Tibial nerve (tissue), 4 donors: Measurements from ENCODE around the gene FXYD3. TPM values are rescaled to one million over a fixed set of nuclear protein-coding genes. Genes with fewer than 3 reads are reported as not detected.
A peak's percentile ranks its signal among the peaks of the same experiment; 100 is the strongest.

Experiments used
- DNase-seq, 2 donors: peaks; one replicate each; pipeline ENCODE4 v3.0.0-alpha.2; 2019; ENCODE audit warnings: low spot score in 2 of 2
- H3K27ac ChIP-seq, 4 donors: fragments of 200-600 bp; sonication (generic) in 3 of 4; one replicate each; pipeline ENCODE4 v1.5.1; 2017 to 2019; ENCODE audit warnings: mild to moderate bottlenecking in 1 of 4
- H3K27me3 ChIP-seq, 2 donors: fragments of 200-600 bp; sonication (generic) in 1 of 2; one replicate each; pipeline versions ENCODE4 v1.5.1 to v1.6.0; 2017 to 2019
- H3K36me3 ChIP-seq, 3 donors: fragments of 200-600 bp; sonication (generic); one replicate each; pipeline ENCODE4 v1.5.1; 2018 to 2019
- H3K4me1 ChIP-seq, 4 donors: fragments of 200-600 bp; sonication (generic) in 3 of 4; one replicate each; pipeline ENCODE4 v1.5.1; 2017 to 2019
- H3K4me3 ChIP-seq, 4 donors: fragments of 200-600 bp; sonication (generic) in 3 of 4; one replicate each; pipeline ENCODE4 v1.5.1; 2017 to 2019; ENCODE audit warnings: mild to moderate bottlenecking in 1 of 4, moderate library complexity in 1 of 4
- H3K9me3 ChIP-seq, 4 donors: fragments of 200-600 bp; sonication (generic) in 3 of 4; one replicate each; pipeline ENCODE4 v1.5.1; 2017 to 2019
- EP300 ChIP-seq, 2 donors: sonication (generic); formaldehyde crosslinking; IDR thresholded peaks; one replicate each; pipeline ENCODE4 v1.6.1; 2017; ENCODE audit warnings: antibody characterized with exemption in 2 of 2, mild to moderate bottlenecking in 1 of 2
- POLR2A ChIP-seq, 2 donors: fragments of 450-650 bp; IDR thresholded peaks; one replicate each; pipeline ENCODE4 v1.6.1; 2017; ENCODE audit warnings: antibody characterized with exemption in 2 of 2, mild to moderate bottlenecking in 2 of 2, moderate library complexity in 2 of 2
- WGBS, 2 donors: methylation state at CpG; one replicate each; pipeline ENCODE4 v1.1.5; 2018; 5-methylcytosine and 5-hydroxymethylcytosine counted together
- total RNA-seq, 4 donors: library from RNA; depleted of rRNA; stranded (reverse); fragments of >200 nt; gene quantifications; one replicate each; pipeline ENCODE4 v1.1.0, GENCODE V29; 2016
- TF ChIP-seq, protein P1 (sequence below), 5 experiments: fragments of 200-600 bp in 3 of 5; fragments of 450-650 bp in 2 of 5; sonication (generic) in 3 of 5; IDR thresholded peaks; one replicate each; pipeline ENCODE4 v1.5.1; 2016 to 2019; ENCODE audit warnings: antibody characterized with exemption in 5 of 5, mild to moderate bottlenecking in 3 of 5, moderate library complexity in 2 of 5

FXYD3 gene
- total RNA-seq, 4 donors from 2014 or later = 10.8 to 33.9 (median 16.6) TPM

- Histone ChIP-seq H3K27ac (peak overlapping the region in 3 of 4 donors; percentile 65 to 99 (median 96)), H3K9me3 (no peaks in the 10 kb centered on the region), H3K4me3 (peak overlapping the region; percentile 40 to 62 (median 50)), H3K36me3 (peaks cover 0 to 21% (median 0%) of the 10 kb centered on the region in 3 donors), H3K27me3 (no peaks in the 10 kb centered on the region), H3K4me1 (peaks cover 0 to 49% (median 22%) of the 10 kb centered on the region in 4 donors)
- DNase-seq = no peak
- TF ChIP-seq, protein P1, sequence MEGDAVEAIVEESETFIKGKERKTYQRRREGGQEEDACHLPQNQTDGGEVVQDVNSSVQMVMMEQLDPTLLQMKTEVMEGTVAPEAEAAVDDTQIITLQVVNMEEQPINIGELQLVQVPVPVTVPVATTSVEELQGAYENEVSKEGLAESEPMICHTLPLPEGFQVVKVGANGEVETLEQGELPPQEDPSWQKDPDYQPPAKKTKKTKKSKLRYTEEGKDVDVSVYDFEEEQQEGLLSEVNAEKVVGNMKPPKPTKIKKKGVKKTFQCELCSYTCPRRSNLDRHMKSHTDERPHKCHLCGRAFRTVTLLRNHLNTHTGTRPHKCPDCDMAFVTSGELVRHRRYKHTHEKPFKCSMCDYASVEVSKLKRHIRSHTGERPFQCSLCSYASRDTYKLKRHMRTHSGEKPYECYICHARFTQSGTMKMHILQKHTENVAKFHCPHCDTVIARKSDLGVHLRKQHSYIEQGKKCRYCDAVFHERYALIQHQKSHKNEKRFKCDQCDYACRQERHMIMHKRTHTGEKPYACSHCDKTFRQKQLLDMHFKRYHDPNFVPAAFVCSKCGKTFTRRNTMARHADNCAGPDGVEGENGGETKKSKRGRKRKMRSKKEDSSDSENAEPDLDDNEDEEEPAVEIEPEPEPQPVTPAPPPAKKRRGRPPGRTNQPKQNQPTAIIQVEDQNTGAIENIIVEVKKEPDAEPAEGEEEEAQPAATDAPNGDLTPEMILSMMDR (IDR thresholded peaks at IDR 0.05) = no peak
- no peak for TF ChIP-seq EP300 (IDR thresholded peaks at IDR 0.05)
- TF ChIP-seq POLR2A (IDR thresholded peaks at IDR 0.05) = no peak
Observed at GRCh38 chr19:35132254-35132653, 16.6 kb downstream of the FXYD3 start.

- TF ChIP-seq EP300 (IDR thresholded peaks at IDR 0.05) = peak in 1 of 2 donors; percentile 12
- TF ChIP-seq, protein P1 (IDR thresholded peaks at IDR 0.05) = no peak
- TF ChIP-seq POLR2A (IDR thresholded peaks at IDR 0.05) = peak in 1 of 2 donors; percentile 9
- H3K27me3 ChIP-seq = no peaks in the 10 kb centered on the region
- peaks cover 0 to 58% (median 29%) of the 10 kb centered on the region in 4 donors for H3K4me1 ChIP-seq
- no peak for DNase-seq
- H3K27ac ChIP-seq = peak overlapping the region; percentile 88 to 99 (median 96)
- peak overlapping the region; percentile 40 to 62 (median 50) for H3K4me3 ChIP-seq
- no peaks in the 10 kb centered on the region for H3K9me3 ChIP-seq
- 33 to 43% methylated on average over 9 to 11 of the region's 11 CpGs for WGBS, 2 donors
- H3K36me3 ChIP-seq = peaks cover 0 to 21% (median 0%) of the 10 kb centered on the region in 3 donors
Observed at GRCh38 chr19:35133826-35134225, 18.2 kb downstream of the FXYD3 start.

GRCh38 chr19:35134601-35135242 is 19.1 kb downstream of the FXYD3 start, which contains the start of gene LGI4:
TSS of gene LGI4 (minus strand) at chr19:35135059. CDS start at chr19:35134680, 379 bp downstream.
- DNase-seq = peak in 1 of 2 donors; percentile 43
- peak within 1 kb of the TSS; percentile 88 to 99 (median 96) for H3K27ac ChIP-seq
- peak within 1 kb of the TSS; percentile 40 to 62 (median 50) for H3K4me3 ChIP-seq
- H3K36me3 ChIP-seq = peaks cover 0 to 21% (median 0%) of the 10 kb centered on the region in 3 donors
- H3K4me1 ChIP-seq = peaks cover 0 to 54% (median 26%) of the 10 kb centered on the region in 4 donors
- H3K9me3 ChIP-seq = no peaks in the 10 kb centered on the region
- WGBS, 2 donors = 8 to 27% methylated on average over 12 to 15 of the region's 15 CpGs
- no peaks in the 10 kb centered on the region for H3K27me3 ChIP-seq
- TF ChIP-seq, protein P1 (IDR thresholded peaks at IDR 0.05) = no peak
- TF ChIP-seq EP300 (IDR thresholded peaks at IDR 0.05) (no peak), POLR2A (IDR thresholded peaks at IDR 0.05) (no peak)

GRCh38 chr19:35135389-35135909 is 19.8 kb downstream of the FXYD3 start:
- peak overlapping the region; percentile 88 to 99 (median 96) for H3K27ac ChIP-seq
- 0% methylated on average over 3 to 5 of the region's 7 CpGs for WGBS, 2 donors
- peak overlapping the region; percentile 40 to 62 (median 50) for H3K4me3 ChIP-seq
- H3K4me1 ChIP-seq = peaks cover 0 to 53% (median 26%) of the 10 kb centered on the region in 4 donors
- no peaks in the 10 kb centered on the region for H3K9me3 ChIP-seq
- no peaks in the 10 kb centered on the region for H3K27me3 ChIP-seq
- TF ChIP-seq POLR2A (IDR thresholded peaks at IDR 0.05) = peak in 1 of 2 donors; percentile 4
- TF ChIP-seq EP300 (IDR thresholded peaks at IDR 0.05) = peak; percentile 48 to 90
- TF ChIP-seq, protein P1 (IDR thresholded peaks at IDR 0.05) = peak; percentile 88 to 99 (median 97)
- peaks cover 0 to 18% (median 0%) of the 10 kb centered on the region in 3 donors for H3K36me3 ChIP-seq
- peak; percentile 82 to 90 for DNase-seq

GRCh38 chr19:35136231-35136630 is 20.6 kb downstream of the FXYD3 start:
- TF ChIP-seq, protein P1 (IDR thresholded peaks at IDR 0.05) = no peak
- TF ChIP-seq EP300 (IDR thresholded peaks at IDR 0.05) (no peak), POLR2A (IDR thresholded peaks at IDR 0.05) (no peak)
- WGBS, 2 donors = 65 to 73% methylated on average over 11 of the region's 11 CpGs
- H3K4me1 ChIP-seq = peaks cover 0 to 45% (median 26%) of the 10 kb centered on the region in 4 donors
- H3K27me3 ChIP-seq = no peaks in the 10 kb centered on the region
- DNase-seq = no peak
- no peak overlapping the region for H3K4me3 ChIP-seq
- peak overlapping the region; percentile 88 to 99 (median 96) for H3K27ac ChIP-seq
- peaks cover 0 to 10% (median 0%) of the 10 kb centered on the region in 3 donors for H3K36me3 ChIP-seq
- H3K9me3 ChIP-seq = no peaks in the 10 kb centered on the region
